IMR-90 (cell line): ENCODE measurements around the gene NR1D2.

Experiments used
- BHLHE40 ChIP-seq: fragments of 150-350 bp; IDR thresholded peaks from 2 replicates; pipeline ENCODE4 v1.6.1; 2016; ENCODE audit warnings: mild to moderate bottlenecking, low read depth, low read length
- CEBPB ChIP-seq: IDR thresholded peaks from 2 replicates; pipeline ENCODE4 v1.6.1; 2012; ENCODE audit warnings: low read depth, low read length, improper control_type of control experiment
- CHD1 ChIP-seq: IDR thresholded peaks from 2 replicates; pipeline ENCODE4 v1.6.1; 2012; ENCODE audit warnings: low read depth, low read length, improper control_type of control experiment
- CTCF ChIP-seq: conservative IDR thresholded peaks from 2 replicates; pipeline ENCODE4 v1.5.1; 2012; ENCODE audit warnings: mild to moderate bottlenecking, low read depth, low read length, improper control_type of control experiment
- ELK1 ChIP-seq: fragments of 150-350 bp; IDR thresholded peaks from 2 replicates; pipeline ENCODE4 v1.6.1; 2016; ENCODE audit warnings: low read depth, mild to moderate bottlenecking, low read length, moderate library complexity, borderline replicate concordance
- FOS ChIP-seq: fragments of 150-350 bp; IDR thresholded peaks from 2 replicates; pipeline ENCODE4 v1.6.1; 2016; ENCODE audit warnings: low read depth, low read length
- MAFK ChIP-seq: IDR thresholded peaks from 2 replicates; pipeline ENCODE4 v1.6.1; 2012; ENCODE audit warnings: low read depth, low read length, improper control_type of control experiment
- MAZ ChIP-seq: IDR thresholded peaks from 2 replicates; pipeline ENCODE4 v1.6.1; 2012; ENCODE audit warnings: low read depth, mild to moderate bottlenecking, low read length, improper control_type of control experiment, moderate library complexity, borderline replicate concordance
- MXI1 ChIP-seq: IDR thresholded peaks from 2 replicates; pipeline ENCODE4 v1.6.1; 2012; ENCODE audit warnings: low read depth, mild to moderate bottlenecking, low read length, moderate library complexity, borderline replicate concordance
- POLR2A ChIP-seq: IDR thresholded peaks from 2 replicates; pipeline ENCODE4 v1.6.1; 2012; ENCODE audit warnings: mild to moderate bottlenecking, low read depth, low read length
- RAD21 ChIP-seq: IDR thresholded peaks from 2 replicates; pipeline ENCODE4 v1.6.1; 2012; ENCODE audit warnings: low read length, improper control_type of control experiment
- RFX5 ChIP-seq: IDR thresholded peaks from 2 replicates; pipeline ENCODE4 v1.8.0; 2012; ENCODE audit warnings: low read depth, mild to moderate bottlenecking, low read length, moderate library complexity
- SMC3 ChIP-seq: fragments of 150-350 bp; IDR thresholded peaks from 2 replicates; pipeline ENCODE4 v1.6.1; 2016; ENCODE audit warnings: low read depth, mild to moderate bottlenecking, antibody characterized with exemption, low read length, moderate library complexity
- USF2 ChIP-seq: fragments of 150-350 bp; IDR thresholded peaks from 2 replicates; pipeline ENCODE4 v1.6.1; 2017; ENCODE audit warnings: mild to moderate bottlenecking, antibody characterized with exemption, low read length, low read depth

GRCh38 chr3:24019585-24019984 lies 74.5 kb downstream of the NR1D2 start:
- TF ChIP-seq SMC3 (no peak), CTCF (no peak), RAD21 (no peak), USF2 (no peak), POLR2A (no peak), FOS (no peak), ELK1 (no peak), MAFK (no peak), CEBPB (no peak), BHLHE40 (no peak), MAZ (no peak), CHD1 (no peak), MXI1 (no peak), RFX5 (no peak)
